Breast epithelium (tissue), 4 donors: ENCODE measurements around the gene TAF7L. TPM values are rescaled to one million over a fixed set of nuclear protein-coding genes. Genes with fewer than 3 reads are reported as not detected.
"Not testable (repeated sequence)": the region's sequence is repeated elsewhere in the genome, so short reads cannot be mapped to it uniquely, and the experiment has no call there.

Experiments used
- DNase-seq, 2 donors: peaks; one replicate each; pipeline ENCODE4 v3.0.0-alpha.2; 2019; ENCODE audit warnings: low spot score in 2 of 2
- H3K27ac ChIP-seq, 2 donors: fragments of 200-600 bp; sonication (generic) in 1 of 2; one replicate each; pipeline ENCODE4 v1.5.1; 2016 to 2019; ENCODE audit warnings: mild to moderate bottlenecking in 1 of 2
- H3K27me3 ChIP-seq, 2 donors: fragments of 200-600 bp; sonication (generic) in 1 of 2; one replicate each; pipeline versions ENCODE4 v1.5.1 to v1.6.0; 2017 to 2019; ENCODE audit warnings: control low read depth in 1 of 2, mild to moderate bottlenecking in 1 of 2
- H3K36me3 ChIP-seq: fragments of 200-600 bp; one replicate; pipeline ENCODE4 v1.5.1; 2019
- H3K4me1 ChIP-seq, 2 donors: fragments of 200-600 bp; sonication (generic); one replicate each; pipeline ENCODE4 v1.5.1; 2016 to 2019; ENCODE audit warnings: control low read depth in 1 of 2
- H3K4me3 ChIP-seq, 3 donors: fragments of 200-600 bp; sonication (generic); 1 replicate in 2 of 3; 2 replicates in 1 of 3; pipeline ENCODE4 v1.5.1; 2016 to 2019; ENCODE audit warnings: mild to moderate bottlenecking in 3 of 3, moderate library complexity in 2 of 3
- H3K9me3 ChIP-seq, 2 donors: fragments of 200-600 bp; sonication (generic) in 1 of 2; one replicate each; pipeline ENCODE4 v1.5.1; 2016 to 2019; ENCODE audit warnings: control low read depth in 1 of 2
- CTCF ChIP-seq, 3 donors: fragments of 450-650 bp; IDR thresholded peaks; one replicate each; pipeline ENCODE4 v1.5.1; 2016 to 2017; ENCODE audit warnings: antibody characterized with exemption in 3 of 3, mild to moderate bottlenecking in 3 of 3, moderate library complexity in 3 of 3
- POLR2A ChIP-seq: fragments of 450-650 bp; IDR thresholded peaks from one replicate; pipeline ENCODE4 v1.6.1; 2016; ENCODE audit warnings: antibody characterized with exemption, mild to moderate bottlenecking, moderate library complexity
- POLR2AphosphoS5 ChIP-seq, 3 donors: sonication (generic); formaldehyde crosslinking; IDR thresholded peaks; one replicate each; pipeline ENCODE4 v1.6.1; 2017; ENCODE audit warnings: antibody characterized with exemption in 3 of 3
- intact Hi-C: fragments of 100-400 bp; cut with DNase I; formaldehyde crosslinking; loops from one replicate; pipeline ENCODE4 v1.15.1; 2023; ENCODE audit warnings: low total_unique reads
- total RNA-seq, 3 donors: library from RNA; depleted of rRNA; stranded (reverse); fragments of >200 nt; gene quantifications; one replicate each; pipeline ENCODE4 v1.1.0, GENCODE V29; 2016

Gene TAF7L
- total RNA-seq = under 1 TPM in 1 of 3 donors, not detected in 2; 0.32 TPM

- no peaks in the 10 kb centered on the region for H3K36me3 ChIP-seq
- H3K4me1 ChIP-seq = no peaks in the 10 kb centered on the region
- peak within 1 kb of the TSS; percentile 6 to 47 (median 31) for H3K4me3 ChIP-seq
- DNase-seq = no peak
- no peaks in the 10 kb centered on the region for H3K9me3 ChIP-seq
- peaks cover 0 to 22% of the 10 kb centered on the region in 2 donors for H3K27me3 ChIP-seq
- TF ChIP-seq CTCF (IDR thresholded peaks at IDR 0.05) (no peak), POLR2AphosphoS5 (IDR thresholded peaks at IDR 0.05) (no peak), POLR2A (no peak)
- intact Hi-C loops = no loop called here
- no peak within 1 kb of the TSS for H3K27ac ChIP-seq
Measured at GRCh38 chrX:101290957-101291603, at the start of gene TAF7L. Gene TAF7L, minus strand, starts transcription at chrX:101291334. Its CDS starts 3,791 bp downstream, at chrX:101287543.

- no peaks in the 10 kb centered on the region for H3K4me1 ChIP-seq
- no peak overlapping the region for H3K27ac ChIP-seq
- H3K27me3 ChIP-seq = peaks cover 0 to 8% of the 10 kb centered on the region in 2 donors
- TF ChIP-seq CTCF (IDR thresholded peaks at IDR 0.05) = no peak
- peaks cover 0 to 9% of the 10 kb centered on the region in 2 donors for H3K9me3 ChIP-seq
- H3K36me3 ChIP-seq = no peaks in the 10 kb centered on the region
- intact Hi-C loops = no loop called here
- DNase-seq = no peak
- no peak overlapping the region for H3K4me3 ChIP-seq
Measured at GRCh38 chrX:101337776-101338271, 46.7 kb upstream of the TAF7L start.

- intact Hi-C loops, DNase-seq, H3K27ac ChIP-seq, H3K27me3 ChIP-seq, H3K36me3 ChIP-seq, H3K4me3 ChIP-seq, H3K4me1 ChIP-seq: not testable (repeated sequence)
- peaks cover 4 to 24% of the 10 kb centered on the region in 2 donors for H3K9me3 ChIP-seq
Measured at GRCh38 chrX:101334310-101334709, 43.2 kb upstream of the TAF7L start.

GRCh38 chrX:101326600-101326999 is 35.5 kb upstream of the TAF7L start:
- H3K27me3 ChIP-seq, H3K4me1 ChIP-seq, DNase-seq, H3K36me3 ChIP-seq, H3K27ac ChIP-seq, intact Hi-C loops, H3K9me3 ChIP-seq, H3K4me3 ChIP-seq: not testable (repeated sequence)

- Histone ChIP-seq H3K9me3 (peaks cover 0 to 6% of the 10 kb centered on the region in 2 donors), H3K4me1 (no peaks in the 10 kb centered on the region), H3K36me3 (no peaks in the 10 kb centered on the region), H3K27ac (no peak overlapping the region), H3K27me3 (peaks cover 0 to 11% of the 10 kb centered on the region in 2 donors), H3K4me3 (no peak overlapping the region)
- intact Hi-C loops = no loop called here
- DNase-seq = no peak
- TF ChIP-seq POLR2A (no peak), CTCF (IDR thresholded peaks at IDR 0.05) (no peak), POLR2AphosphoS5 (IDR thresholded peaks at IDR 0.05) (no peak)
Measured at GRCh38 chrX:101303790-101304189, 12.7 kb upstream of the TAF7L start.

- H3K9me3 ChIP-seq, H3K4me1 ChIP-seq, DNase-seq, H3K27ac ChIP-seq, H3K4me3 ChIP-seq, H3K36me3 ChIP-seq, intact Hi-C loops: not testable (repeated sequence)
- H3K27me3 ChIP-seq = peaks cover 0 to 22% of the 10 kb centered on the region in 2 donors
Measured at GRCh38 chrX:101295603-101296002, 4.5 kb upstream of the TAF7L start.
